B cell (primary cell): ENCODE data around the gene SLC17A1. TPM values are rescaled to one million over a fixed set of nuclear protein-coding genes. Genes with fewer than 3 reads are reported as not detected.

Experiments used
- ATAC-seq: fragments of 200-7000 bp; cut with Tn5 transposase; one replicate; pipeline ENCODE4 v1.10.0; 2021; ENCODE audit warnings: low read depth, mild to moderate bottlenecking, moderate number of reproducible peaks, moderate library complexity
- CTCF ChIA-PET: fragments of 350-600 bp; sonication (Branson Sonifier 250); formaldehyde crosslinking; loops from one replicate; lab custom pipeline; 2021; ENCODE audit warnings: antibody characterized with exemption, inconsistent platforms; lab: Charles Lee
- POLR2A ChIA-PET: fragments of 350-600 bp; sonication (Branson Sonifier 250); formaldehyde crosslinking; loops from one replicate; lab custom pipeline; 2021; ENCODE audit warnings: antibody characterized with exemption; lab: Charles Lee
- DNase-seq: peaks from one replicate; pipeline ENCODE4 v3.0.0; 2013
- H2AFZ ChIP-seq: 2 replicates; pipeline ENCODE4 v1.6.1; 2012; ENCODE audit warnings: mild to moderate bottlenecking, low read depth, low read length; ENCODE audit not compliant: insufficient read depth, poor library complexity, severe bottlenecking
- H3K27ac ChIP-seq, 2 donors: 1 replicate in 1 of 2; 2 replicates in 1 of 2; pipeline ENCODE4 v1.5.1; 2012 to 2013; ENCODE audit warnings: low read length in 2 of 2, mild to moderate bottlenecking in 2 of 2, moderate library complexity in 1 of 2
- H3K27me3 ChIP-seq, 4 experiments: fragments of 200-600 bp in 1 of 4; sonication (generic) in 1 of 4; replicated peaks in 1 of 4; 1 replicate in 2 of 4; 2 replicates in 2 of 4; pipeline versions ENCODE4 v1.6.1 to v1.7.0; 2013 to 2016; ENCODE audit warnings: low read length in 3 of 4, mild to moderate bottlenecking in 2 of 4, mixed read lengths in 1 of 4, moderate library complexity in 1 of 4; ENCODE audit not compliant: insufficient read depth in 4 of 4, control insufficient read depth in 3 of 4; ENCODE audit errors: control extremely low read depth in 1 of 4
- H3K36me3 ChIP-seq, 2 experiments: replicated peaks in 1 of 2; 1 replicate in 1 of 2; 2 replicates in 1 of 2; pipeline versions ENCODE4 v1.6.1 to v1.7.1; 2013; ENCODE audit warnings: low read length in 1 of 2; ENCODE audit not compliant: insufficient read depth in 2 of 2, control insufficient read depth in 1 of 2; ENCODE audit errors: control extremely low read depth in 1 of 2, extremely low read depth in 1 of 2
- H3K4me1 ChIP-seq, 2 donors: fragments of 200-600 bp in 1 of 2; sonication (generic) in 1 of 2; 1 replicate in 1 of 2; 2 replicates in 1 of 2; pipeline versions ENCODE4 v1.5.1 to v1.6.1; 2013 to 2017; ENCODE audit warnings: low read length in 2 of 2; ENCODE audit not compliant: control insufficient read depth in 2 of 2, insufficient read depth in 2 of 2
- H3K4me2 ChIP-seq: replicated peaks from 2 replicates; pipeline ENCODE3; 2012; ENCODE audit warnings: mild to moderate bottlenecking, low read depth, low read length; ENCODE audit not compliant: poor library complexity, severe bottlenecking
- H3K4me3 ChIP-seq, 5 experiments: fragments of 200-600 bp in 1 of 5; sonication (generic) in 1 of 5; 1 replicate in 3 of 5; 2 replicates in 2 of 5; pipeline versions ENCODE4 v1.5.1 to v1.7.0; 2011 to 2016; ENCODE audit warnings: low read length in 4 of 5, mild to moderate bottlenecking in 4 of 5, low read depth in 2 of 5, control low read depth in 1 of 5, moderate library complexity in 1 of 5; ENCODE audit not compliant: insufficient read depth in 1 of 5; ENCODE audit errors: control extremely low read depth in 1 of 5, extremely low read depth in 1 of 5
- H3K79me2 ChIP-seq: fragments of 200-600 bp; sonication (generic); one replicate; pipeline ENCODE4 v1.6.0; 2016; ENCODE audit warnings: low read length; ENCODE audit not compliant: control insufficient read depth, insufficient read depth
- H3K9ac ChIP-seq: fragments of 200-600 bp; sonication (generic); 2 replicates; pipeline ENCODE4 v1.6.1; 2017; ENCODE audit warnings: mild to moderate bottlenecking, low read length, moderate library complexity
- H3K9me3 ChIP-seq, 3 donors: one replicate each; pipeline versions ENCODE4 v1.6.1 to v1.7.1; 2013; ENCODE audit warnings: low read length in 2 of 3; ENCODE audit not compliant: control insufficient read depth in 2 of 3, insufficient read depth in 1 of 3; ENCODE audit errors: control extremely low read depth in 1 of 3
- H4K20me1 ChIP-seq: 2 replicates; pipeline ENCODE4 v1.6.0; 2012; ENCODE audit warnings: mild to moderate bottlenecking, low read length; ENCODE audit not compliant: insufficient read depth, control insufficient read depth, poor library complexity, severe bottlenecking
- H3K27ac Mint-ChIP-seq: one replicate; pipeline ENCODE4 v1.8.0; 2021; ENCODE audit warnings: mixed read lengths
- H3K27me3 Mint-ChIP-seq: one replicate; pipeline ENCODE4 v1.8.0; 2021; ENCODE audit warnings: mixed read lengths
- H3K4me1 Mint-ChIP-seq: one replicate; pipeline ENCODE4 v1.8.0; 2021; ENCODE audit warnings: mixed read lengths
- H3K4me3 Mint-ChIP-seq: one replicate; pipeline ENCODE4 v1.8.0; 2021; ENCODE audit warnings: mixed read lengths
- H3K9me3 Mint-ChIP-seq: one replicate; pipeline ENCODE4 v1.8.0; 2022; ENCODE audit warnings: mixed read lengths; ENCODE audit not compliant: insufficient read depth
- EZH2 ChIP-seq: IDR thresholded peaks from 2 replicates; pipeline ENCODE4 v1.6.1; 2012; ENCODE audit warnings: borderline replicate concordance, low read depth, mild to moderate bottlenecking, moderate library complexity, low read length; ENCODE audit not compliant: insufficient read depth, poor library complexity, severe bottlenecking
- WGBS: methylation state at CpG from one replicate; pipeline ENCODE4 v1.1.5; 2013; ENCODE audit warnings: missing lambda C conversion rate; ENCODE audit not compliant: insufficient coverage; 5-methylcytosine and 5-hydroxymethylcytosine counted together
- intact Hi-C: fragments of 100-400 bp; cut with micrococcal nuclease; formaldehyde crosslinking; loops from one replicate; pipeline ENCODE4 v1.10.0; 2022
- polyA plus RNA-seq: library from polyadenylated mRNA; depleted of rRNA; stranded (reverse); fragments of >200 nt; gene quantifications from 2 replicates; pipeline ENCODE4 v1.2.3, GENCODE V29; 2012
- total RNA-seq, 2 donors: library from RNA; stranded (reverse); fragments of 120-200 nt in 1 of 2; gene quantifications; 1 replicate in 1 of 2; 2 replicates in 1 of 2; pipeline versions ENCODE4 v1.2.3 to v1.2.4, GENCODE V29; 2013 to 2022
- TF ChIP-seq, protein P1 (sequence below): fragments of 200-600 bp; IDR thresholded peaks from one replicate; pipeline ENCODE4 v1.8.0; 2022; ENCODE audit warnings: antibody characterized with exemption, mild to moderate bottlenecking

Gene SLC17A1
- total and polyA plus RNA-seq, 2 donors (not counting 1 experiment from before 2014, with no cell fraction given), result not detected

DNA sequence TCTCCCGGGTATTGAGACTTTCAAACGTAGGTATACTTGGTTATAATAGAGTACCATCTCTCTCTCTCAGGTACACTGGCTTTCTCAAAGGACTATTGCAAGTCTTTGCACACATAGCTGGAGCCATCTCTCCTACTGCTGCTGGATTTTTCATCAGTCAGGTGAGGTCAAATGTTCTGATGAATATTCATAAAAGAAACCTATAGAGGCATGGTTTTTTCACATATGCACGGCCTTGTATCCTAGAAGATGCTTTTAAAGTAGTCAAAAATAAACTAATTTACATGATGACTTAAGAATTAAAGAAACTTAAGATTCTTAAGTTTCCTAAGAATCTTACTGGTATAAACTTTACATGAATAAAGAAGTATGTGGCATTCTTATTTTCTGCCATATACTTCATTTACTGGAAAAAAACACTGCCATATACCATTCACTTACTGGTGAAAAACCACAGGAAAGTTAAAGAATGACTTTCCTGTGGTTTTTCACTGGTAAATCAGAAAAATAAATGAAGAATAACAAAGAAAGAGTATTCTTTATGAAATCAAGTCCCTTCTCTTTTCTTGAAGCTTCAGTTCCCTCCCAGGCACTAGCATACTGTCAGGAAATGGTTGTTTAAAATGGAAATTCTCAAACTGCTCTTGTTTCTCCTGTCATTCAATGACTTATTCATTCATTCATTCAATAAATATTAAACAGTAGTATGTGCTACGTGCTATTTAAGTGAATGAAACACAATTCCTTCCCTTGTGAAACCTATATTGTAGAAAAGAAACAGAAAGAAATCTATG is 53.8 kb downstream of the SLC17A1 start:
- DNase-seq (no peak), ATAC-seq (no peak)
- H3K9me3 Mint-ChIP-seq, result no peaks in the 10 kb centered on the region
- peaks cover 16% of the 10 kb centered on the region for H3K27me3 Mint-ChIP-seq
- CTCF ChIA-PET, result no interaction called here
- Histone ChIP-seq H4K20me1 (no peaks in the 10 kb centered on the region), H3K4me1 (no peaks in the 10 kb centered on the region), H3K4me3 (no peak overlapping the region), H3K9ac (no peak overlapping the region), H3K27ac (no peak overlapping the region), H3K36me3 (no peaks in the 10 kb centered on the region), H3K79me2 (no peaks in the 10 kb centered on the region), H3K4me2 (no peak overlapping the region), H3K27me3 (peaks cover 0 to 15% (median 0%) of the 10 kb centered on the region in 4 experiments), H3K9me3 (no peaks in the 10 kb centered on the region), H2AFZ (no peak overlapping the region)
- no peaks in the 10 kb centered on the region for H3K4me1 Mint-ChIP-seq
- no CpG with 5 or more reads among the region's 4 CpGs for WGBS
- no peak overlapping the region for H3K4me3 Mint-ChIP-seq
- H3K27ac Mint-ChIP-seq, result no peak overlapping the region
- intact Hi-C loops, result no loop called here
- no peak for TF ChIP-seq EZH2
- TF ChIP-seq, protein P1, sequence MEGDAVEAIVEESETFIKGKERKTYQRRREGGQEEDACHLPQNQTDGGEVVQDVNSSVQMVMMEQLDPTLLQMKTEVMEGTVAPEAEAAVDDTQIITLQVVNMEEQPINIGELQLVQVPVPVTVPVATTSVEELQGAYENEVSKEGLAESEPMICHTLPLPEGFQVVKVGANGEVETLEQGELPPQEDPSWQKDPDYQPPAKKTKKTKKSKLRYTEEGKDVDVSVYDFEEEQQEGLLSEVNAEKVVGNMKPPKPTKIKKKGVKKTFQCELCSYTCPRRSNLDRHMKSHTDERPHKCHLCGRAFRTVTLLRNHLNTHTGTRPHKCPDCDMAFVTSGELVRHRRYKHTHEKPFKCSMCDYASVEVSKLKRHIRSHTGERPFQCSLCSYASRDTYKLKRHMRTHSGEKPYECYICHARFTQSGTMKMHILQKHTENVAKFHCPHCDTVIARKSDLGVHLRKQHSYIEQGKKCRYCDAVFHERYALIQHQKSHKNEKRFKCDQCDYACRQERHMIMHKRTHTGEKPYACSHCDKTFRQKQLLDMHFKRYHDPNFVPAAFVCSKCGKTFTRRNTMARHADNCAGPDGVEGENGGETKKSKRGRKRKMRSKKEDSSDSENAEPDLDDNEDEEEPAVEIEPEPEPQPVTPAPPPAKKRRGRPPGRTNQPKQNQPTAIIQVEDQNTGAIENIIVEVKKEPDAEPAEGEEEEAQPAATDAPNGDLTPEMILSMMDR, result no peak
- POLR2A ChIA-PET, result no interaction called here

- H3K4me2 ChIP-seq, result no peak overlapping the region
- DNase-seq, result no peak
- H4K20me1 ChIP-seq, result no peaks in the 10 kb centered on the region
- intact Hi-C loops, result no loop called here
- no peaks in the 10 kb centered on the region for H3K4me1 Mint-ChIP-seq
- no peak overlapping the region for H3K27ac Mint-ChIP-seq
- H3K4me1 ChIP-seq, result no peaks in the 10 kb centered on the region
- no peak overlapping the region for H2AFZ ChIP-seq
- WGBS, result 72% methylated on average over 2 of the region's 2 CpGs
- TF ChIP-seq, protein P1, result no peak
- TF ChIP-seq EZH2, result no peak
- H3K79me2 ChIP-seq, result no peaks in the 10 kb centered on the region
- POLR2A ChIA-PET, result no interaction called here
- H3K27me3 Mint-ChIP-seq, result peaks cover 19% of the 10 kb centered on the region
- no peaks in the 10 kb centered on the region for H3K9me3 Mint-ChIP-seq
- no peak overlapping the region for H3K4me3 Mint-ChIP-seq
- no peaks in the 10 kb centered on the region for H3K9me3 ChIP-seq
- H3K27me3 ChIP-seq, result peaks cover 0 to 15% (median 0%) of the 10 kb centered on the region in 4 experiments
- no peak overlapping the region for H3K4me3 ChIP-seq
- no peak overlapping the region for H3K27ac ChIP-seq
- ATAC-seq, result no peak
- CTCF ChIA-PET, result no interaction called here
- H3K9ac ChIP-seq, result no peak overlapping the region
- H3K36me3 ChIP-seq, result no peaks in the 10 kb centered on the region
Measured at GRCh38 chr6:25777031-25777430, 54.8 kb downstream of the SLC17A1 start.
